Keratinocyte (primary cell): ENCODE measurements around the gene DENND6B. TPM values are rescaled to one million over a fixed set of nuclear protein-coding genes. Genes with fewer than 3 reads are reported as not detected.

Source experiments
- DNase-seq: peaks from one replicate; pipeline ENCODE4 v3.0.0-alpha.2; 2011; ENCODE audit warnings: low read depth, missing footprints, low spot score
- FAIRE-seq: peaks from 2 replicates; lab custom pipeline; 2011; peaks lifted over from hg19 to GRCh38; lab: Jason Lieb, UNC
- H2AFZ ChIP-seq: 2 replicates; pipeline ENCODE4 v1.6.0; 2012; ENCODE audit warnings: low read length, control low read depth, inconsistent platforms; ENCODE audit not compliant: control insufficient read depth
- H3K27ac ChIP-seq: 2 replicates; pipeline ENCODE4 v1.5.1; 2011; ENCODE audit warnings: low read length; ENCODE audit not compliant: control insufficient read depth, insufficient read depth
- H3K27me3 ChIP-seq: 3 replicates; pipeline ENCODE4 v1.6.0; 2011; ENCODE audit warnings: low read length; ENCODE audit not compliant: control insufficient read depth, insufficient read depth; ENCODE audit errors: extremely low read depth
- H3K36me3 ChIP-seq, 2 experiments: 2 replicates in 1 of 2; 3 replicates in 1 of 2; pipeline ENCODE4 v1.5.1; 2011; ENCODE audit warnings: low read length in 2 of 2, mild to moderate bottlenecking in 1 of 2; ENCODE audit not compliant: control insufficient read depth in 2 of 2, insufficient read depth in 2 of 2; ENCODE audit errors: extremely low read depth in 1 of 2
- H3K4me1 ChIP-seq: 3 replicates; pipeline ENCODE4 v1.5.1; 2011; ENCODE audit warnings: low read length; ENCODE audit not compliant: control insufficient read depth, insufficient read depth; ENCODE audit errors: extremely low read depth
- H3K4me2 ChIP-seq: 3 replicates; pipeline ENCODE4 v1.6.0; 2011; ENCODE audit warnings: low read depth, low read length; ENCODE audit not compliant: control insufficient read depth, insufficient read depth; ENCODE audit errors: extremely low read depth
- H3K4me3 ChIP-seq, 3 experiments: fragments of 200-600 bp in 1 of 3; sonication (generic) in 1 of 3; 2 replicates in 2 of 3; 3 replicates in 1 of 3; pipeline ENCODE4 v1.5.1; 2011 to 2016; ENCODE audit warnings: low read length in 3 of 3, mild to moderate bottlenecking in 3 of 3, control low read depth in 2 of 3, inconsistent platforms in 1 of 3, low read depth in 1 of 3, mixed read lengths in 1 of 3, mixed run types in 1 of 3, moderate library complexity in 1 of 3; ENCODE audit not compliant: control insufficient read depth in 2 of 3, insufficient read depth in 2 of 3; ENCODE audit errors: extremely low read depth in 1 of 3
- H3K79me2 ChIP-seq: 2 replicates; pipeline ENCODE4 v1.6.0; 2012; ENCODE audit warnings: low read length; ENCODE audit not compliant: control insufficient read depth, insufficient read depth
- H3K9ac ChIP-seq: 3 replicates; pipeline ENCODE4 v1.6.0; 2011; ENCODE audit warnings: low read length; ENCODE audit not compliant: control insufficient read depth, insufficient read depth; ENCODE audit errors: extremely low read depth
- H3K9me1 ChIP-seq: 3 replicates; pipeline ENCODE4 v1.6.0; 2011; ENCODE audit warnings: low read length; ENCODE audit not compliant: control insufficient read depth, insufficient read depth; ENCODE audit errors: extremely low read depth
- H3K9me3 ChIP-seq: 2 replicates; pipeline ENCODE4 v1.5.1; 2012; ENCODE audit warnings: low read depth, low read length; ENCODE audit not compliant: control insufficient read depth
- H4K20me1 ChIP-seq: 3 replicates; pipeline ENCODE4 v1.6.0; 2011; ENCODE audit warnings: low read length; ENCODE audit not compliant: control insufficient read depth, insufficient read depth; ENCODE audit errors: extremely low read depth
- CTCF ChIP-seq, 3 experiments: IDR thresholded peaks in 1 of 3; conservative IDR thresholded peaks in 1 of 3; optimal IDR thresholded peaks in 1 of 3; 2 replicates in 2 of 3; 3 replicates in 1 of 3; pipeline versions ENCODE3 to v1.5.1; 2011; ENCODE audit warnings: low read length in 3 of 3, mild to moderate bottlenecking in 3 of 3, moderate library complexity in 2 of 3, control low read depth in 1 of 3, inconsistent platforms in 1 of 3; ENCODE audit not compliant: insufficient read depth in 2 of 3; ENCODE audit errors: extremely low read depth in 1 of 3
- EZH2 ChIP-seq: IDR thresholded peaks from one replicate; pipeline ENCODE4 v1.6.1; 2012; ENCODE audit warnings: inconsistent platforms, mild to moderate bottlenecking, low read length, moderate library complexity
- dilution Hi-C: fragments of 300-500 bp; cut with MboI; formaldehyde crosslinking; loops from one replicate; pipeline ENCODE4 v1.7.0; 2020; ENCODE audit warnings: low sequenced_read_pairs; ENCODE audit not compliant: extremely low pct_ligation_motif_present
- polyA plus RNA-seq, 5 experiments: library from polyadenylated mRNA; depleted of rRNA in 3 of 5; stranded (reverse) in 3 of 5; stranded (forward) in 1 of 5; unstranded in 1 of 5; fragments of >200 nt; gene quantifications; 1 replicate in 1 of 5; 2 replicates in 3 of 5; 3 replicates in 1 of 5; pipeline versions ENCODE4 v1.2.1 to v1.2.3, GENCODE V29; 2011 to 2012; ENCODE audit warnings: missing spikeins in 2 of 5, low read depth in 1 of 5, low replicate concordance in 1 of 5

Gene DENND6B
- polyA plus RNA-seq, 1 donor (not counting 4 experiments of a cell fraction or from before 2014, with no cell fraction given), result 0.94 TPM

- no peak for DNase-seq
- no peak for FAIRE-seq
- no peak overlapping the region for H3K4me3 ChIP-seq
- no peak overlapping the region for H3K27ac ChIP-seq
- no peaks in the 10 kb centered on the region for H3K9me3 ChIP-seq
- peaks cover 4 to 5% of the 10 kb centered on the region in 2 experiments for H3K36me3 ChIP-seq
- peaks cover 2% of the 10 kb centered on the region for H3K9me1 ChIP-seq
- dilution Hi-C loops, result no loop called here
- no peak overlapping the region for H2AFZ ChIP-seq
- no peaks in the 10 kb centered on the region for H3K4me1 ChIP-seq
- H3K4me2 ChIP-seq, result no peak overlapping the region
- TF ChIP-seq CTCF (optimal IDR thresholded peaks at IDR 0.05 in 1 of 3, IDR thresholded peaks at IDR 0.05 in 1 of 3, conservative IDR thresholded peaks at IDR 0.05 in 1 of 3; ENCODE audit: extremely low read depth in 1 of 3, insufficient read depth in 2 of 3, low read length in 3 of 3) (no peak), EZH2 (no peak)
- peaks cover 5% of the 10 kb centered on the region for H4K20me1 ChIP-seq
- peaks cover 44% of the 10 kb centered on the region for H3K79me2 ChIP-seq
- no peaks in the 10 kb centered on the region for H3K27me3 ChIP-seq
- H3K9ac ChIP-seq, result no peak overlapping the region
These were observed 29.4 kb upstream of the DENND6B start for GRCh38 chr22:50356186-50356585.

- no peak for FAIRE-seq
- Histone ChIP-seq H2AFZ (no peak overlapping the region), H3K27me3 (no peaks in the 10 kb centered on the region), H3K4me3 (no peak overlapping the region), H4K20me1 (no peaks in the 10 kb centered on the region), H3K9ac (no peak overlapping the region), H3K9me1 (no peaks in the 10 kb centered on the region), H3K79me2 (peaks cover 39% of the 10 kb centered on the region), H3K36me3 (peaks cover 0 to 7% of the 10 kb centered on the region in 2 experiments), H3K4me1 (peaks cover 5% of the 10 kb centered on the region), H3K4me2 (no peak overlapping the region), H3K9me3 (no peaks in the 10 kb centered on the region), H3K27ac (no peak overlapping the region)
- dilution Hi-C loops, result no loop called here
- no peak for DNase-seq
- TF ChIP-seq CTCF (optimal IDR thresholded peaks at IDR 0.05 in 1 of 3, IDR thresholded peaks at IDR 0.05 in 1 of 3, conservative IDR thresholded peaks at IDR 0.05 in 1 of 3; ENCODE audit: extremely low read depth in 1 of 3, insufficient read depth in 2 of 3, low read length in 3 of 3) (no peak), EZH2 (no peak)
These were observed 21.2 kb upstream of the DENND6B start for GRCh38 chr22:50348058-50348457.
